Germinal center (tissue), 1 donor: Measurements from ENCODE around the gene IRF1.
"Not testable (repeated sequence)": the region's sequence is repeated elsewhere in the genome, so short reads cannot be mapped to it uniquely, and the experiment has no call there.

Source experiments
- DNase-seq: peaks from one replicate; pipeline ENCODE4 v3.0.0; 2012; ENCODE audit warnings: mixed read lengths, low spot score

The IRF1 gene

GRCh38 chr5:132486318-132487094 lies 4.1 kb downstream of the IRF1 start:
- no peak for DNase-seq

DNA sequence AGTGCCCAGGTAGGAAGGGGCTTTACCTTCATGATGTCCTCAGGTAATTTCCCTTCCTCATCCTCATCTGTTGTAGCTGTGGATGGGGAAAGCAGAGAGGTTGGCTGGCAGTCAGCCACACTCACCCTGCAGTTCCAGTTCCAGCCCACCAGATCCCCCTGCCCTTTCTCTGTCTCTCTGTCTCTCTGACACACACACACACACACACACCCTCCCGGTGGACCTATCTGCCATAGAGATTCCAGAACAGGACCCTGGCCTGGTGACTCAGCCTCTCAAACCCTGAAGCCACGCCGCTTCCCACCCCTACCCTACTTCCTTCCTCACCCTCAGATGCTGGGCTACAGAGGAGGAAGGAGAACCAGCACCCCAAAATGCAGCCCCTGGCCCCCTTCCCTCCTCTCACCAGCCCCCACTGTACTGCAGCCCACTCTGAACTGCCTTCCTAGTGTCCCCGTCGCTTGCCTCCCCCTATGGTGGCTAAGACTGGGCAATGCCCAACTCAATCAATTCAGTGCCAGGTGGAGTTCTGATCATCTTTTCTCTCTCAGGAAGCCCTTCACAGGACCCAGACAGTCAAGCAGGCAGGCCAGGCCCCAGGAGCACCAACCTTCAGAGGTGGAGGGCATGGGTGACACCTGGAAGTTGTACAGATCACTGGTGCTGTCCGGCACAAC lies 4.8 kb downstream of the IRF1 start:
- DNase-seq: no peak

- DNase-seq: not testable (repeated sequence)
These were observed 5.5 kb downstream of the IRF1 start for GRCh38 chr5:132484876-132485640.

- no peak for DNase-seq
These were observed 6.2 kb downstream of the IRF1 start for GRCh38 chr5:132484391-132484725.

DNA sequence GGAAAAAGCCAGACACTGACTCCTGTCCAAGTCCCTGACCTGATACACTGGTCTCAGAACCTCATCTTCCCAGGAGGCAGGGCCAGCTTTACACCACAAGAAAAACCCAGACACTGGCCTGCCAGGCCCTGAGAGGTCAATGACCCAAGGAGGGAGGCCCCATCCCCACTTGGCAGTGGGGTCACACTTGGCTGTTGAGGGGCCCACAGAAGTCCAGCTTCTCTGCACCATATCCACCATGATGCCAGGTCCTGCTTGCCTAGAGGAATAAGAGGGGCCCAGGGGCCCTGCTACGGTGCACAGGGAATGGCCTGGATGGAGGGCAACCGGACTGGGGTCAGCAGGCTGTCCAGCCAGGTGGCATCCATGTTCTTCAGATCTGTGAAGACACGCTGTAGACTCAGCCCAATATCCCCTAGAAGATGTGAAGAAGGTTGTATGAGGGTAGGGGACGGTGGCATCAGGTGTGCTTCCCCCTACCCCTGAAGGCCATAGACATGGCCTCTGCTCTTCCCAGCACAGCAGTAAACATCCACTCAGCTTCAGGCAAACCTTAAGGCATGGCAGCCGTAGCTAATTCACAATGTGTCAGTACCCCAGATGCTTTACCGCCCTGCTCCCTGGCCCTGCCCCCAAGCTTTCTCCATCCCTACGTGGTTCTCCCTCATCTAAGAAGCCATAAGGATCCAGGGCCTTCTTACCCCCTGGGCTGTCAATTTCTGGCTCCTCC lies 6.7 kb downstream of the IRF1 start:
- DNase-seq: no peak

DNA sequence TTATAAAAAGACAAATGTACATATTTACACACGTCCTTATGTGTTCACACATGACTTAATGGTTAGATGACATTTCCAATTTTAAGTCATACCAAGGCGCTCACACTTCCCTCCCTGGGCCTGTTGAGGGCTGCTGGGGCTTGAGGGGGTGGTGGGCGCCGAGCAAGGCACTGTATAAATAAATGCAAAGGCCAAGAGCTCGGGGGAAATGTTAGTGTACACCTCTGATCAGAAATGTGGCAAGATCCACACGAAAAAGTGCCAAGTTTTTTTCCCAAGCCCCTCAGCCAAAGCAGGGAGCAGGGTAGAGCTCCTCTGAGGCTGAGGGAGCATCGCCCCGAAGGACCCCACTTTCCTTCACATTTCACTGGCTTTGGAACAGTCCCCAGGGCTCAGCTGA lies 7.5 kb downstream of the IRF1 start:
- DNase-seq: no peak

- no peak for DNase-seq
These were observed 8.9 kb downstream of the IRF1 start for GRCh38 chr5:132481596-132482211.

GRCh38 chr5:132480893-132481595 lies 9.5 kb downstream of the IRF1 start:
- no peak for DNase-seq

- no peak for DNase-seq
These were observed 10.1 kb downstream of the IRF1 start for GRCh38 chr5:132480546-132480892.

GRCh38 chr5:132480042-132480441 lies 10.5 kb downstream of the IRF1 start:
- DNase-seq: no peak

GRCh38 chr5:132479111-132479951 lies 11.2 kb downstream of the IRF1 start:
- no peak for DNase-seq

- DNase-seq: no peak
These were observed 12.2 kb downstream of the IRF1 start for GRCh38 chr5:132478366-132478871.

DNA sequence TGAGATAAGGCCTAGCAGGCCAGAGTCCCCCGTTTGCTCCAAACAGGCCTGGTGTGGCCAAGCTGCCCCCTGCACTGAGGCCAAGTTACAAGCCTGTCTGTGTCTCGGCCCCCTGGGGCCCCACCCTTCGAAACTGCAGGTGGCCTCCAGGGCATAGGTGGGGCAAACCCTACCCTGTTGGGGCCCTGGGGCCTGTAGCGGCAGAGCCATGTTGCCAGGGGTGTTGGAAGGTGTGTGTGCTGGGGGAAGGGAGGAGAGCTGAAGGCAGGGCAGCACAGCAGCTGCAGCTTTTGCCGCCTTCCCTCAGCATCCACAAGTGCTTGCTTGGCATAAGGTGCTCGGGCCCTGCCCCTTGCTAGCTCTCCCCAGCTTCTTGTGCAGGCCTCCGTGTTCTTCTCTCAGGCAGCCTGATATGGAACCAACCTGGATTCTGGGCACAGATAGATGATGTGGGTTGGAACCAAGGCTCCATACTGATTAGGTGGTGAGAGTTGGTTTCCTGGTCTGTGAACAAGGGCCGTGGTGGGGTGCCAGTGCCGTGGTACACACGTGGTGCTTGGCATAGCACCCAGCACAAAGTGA lies 12.7 kb downstream of the IRF1 start:
- no peak for DNase-seq

- DNase-seq: no peak
These were observed 13.4 kb downstream of the IRF1 start for GRCh38 chr5:132476876-132477781.

- no peak for DNase-seq
These were observed 14.3 kb downstream of the IRF1 start for GRCh38 chr5:132475987-132476875.

DNA sequence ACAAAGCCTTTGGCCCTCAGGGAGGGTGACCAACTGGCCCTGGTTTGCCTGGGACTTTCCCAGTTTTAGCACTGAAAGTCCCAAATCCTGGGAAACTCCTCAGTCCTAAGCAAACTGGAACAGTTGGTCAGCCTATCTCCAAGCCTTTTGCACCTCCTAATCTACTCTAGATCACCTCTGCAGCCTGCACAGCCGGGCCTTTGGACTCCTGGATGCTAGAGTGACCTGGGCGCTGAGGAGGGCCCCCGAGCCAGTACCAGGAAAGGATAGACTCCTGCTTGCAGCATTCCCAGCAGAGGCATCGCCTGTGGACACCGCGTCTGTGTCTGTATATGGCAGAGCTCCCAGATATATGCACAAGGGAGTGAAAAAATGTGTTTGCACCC lies 15.1 kb downstream of the IRF1 start:
- DNase-seq: no peak

- DNase-seq: no peak
These were observed 15.6 kb downstream of the IRF1 start for GRCh38 chr5:132474881-132475496.
